Germinal center (tissue), 1 donor: ENCODE results near the gene ZNF483.
A peak's percentile ranks its signal among the peaks of the same experiment; 100 is the strongest.
"Not testable (repeated sequence)": the region's sequence is repeated elsewhere in the genome, so short reads cannot be mapped to it uniquely, and the experiment has no call there.

Source experiments
- DNase-seq: peaks from one replicate; pipeline ENCODE4 v3.0.0; 2012; ENCODE audit warnings: mixed read lengths, low spot score

The ZNF483 gene

DNA sequence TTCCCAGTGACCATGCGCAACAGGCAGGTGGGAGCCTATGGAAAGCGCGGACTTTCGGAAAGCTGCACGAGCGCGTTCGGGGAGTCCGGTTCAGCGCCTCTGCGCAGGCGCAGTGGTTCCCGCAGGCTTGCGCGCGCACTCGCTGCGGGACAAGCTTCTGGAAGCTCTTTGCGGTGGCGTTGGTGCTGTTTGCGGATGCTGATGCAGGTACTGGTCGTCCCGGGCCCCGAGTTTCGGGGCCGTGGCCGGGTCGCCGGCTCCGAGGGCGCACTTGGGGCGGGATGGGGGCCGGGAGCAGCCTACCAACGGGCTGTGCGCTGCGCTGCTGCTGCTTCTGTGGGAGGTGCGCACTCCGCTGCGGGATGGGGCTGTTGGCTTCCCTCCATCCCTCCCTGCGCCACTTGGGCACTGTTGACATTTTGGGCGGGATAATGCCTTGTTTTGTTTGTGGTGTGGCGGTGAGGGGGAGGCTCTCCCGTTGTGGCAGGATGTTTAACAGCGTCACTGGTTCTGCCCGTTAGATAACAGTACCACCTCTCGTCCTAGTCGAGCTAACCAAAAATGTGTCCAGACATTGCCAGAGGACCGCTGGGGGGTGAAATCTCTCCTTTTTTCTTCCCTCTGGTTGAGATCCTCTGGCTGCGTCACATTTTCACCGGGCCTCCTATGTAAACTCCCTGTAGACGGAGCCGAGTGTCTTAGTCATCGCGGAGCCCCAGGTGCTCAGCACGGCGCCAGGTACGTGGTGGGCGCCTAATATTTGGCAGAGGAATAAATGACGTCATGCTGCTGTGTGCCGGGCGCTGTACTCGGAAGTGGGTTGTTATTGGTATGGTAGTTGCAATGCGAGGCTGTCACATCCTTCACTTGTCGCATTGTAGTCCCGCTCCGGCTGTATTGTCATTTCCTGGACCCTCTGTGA is at the start of gene ZNF483:
Gene ZNF483, plus strand, starts transcription at position 124 of the 922 bp plus-strand sequence. CDS start 2,217 bp downstream, outside the sequence.
- DNase-seq = peak; percentile 70

DNA sequence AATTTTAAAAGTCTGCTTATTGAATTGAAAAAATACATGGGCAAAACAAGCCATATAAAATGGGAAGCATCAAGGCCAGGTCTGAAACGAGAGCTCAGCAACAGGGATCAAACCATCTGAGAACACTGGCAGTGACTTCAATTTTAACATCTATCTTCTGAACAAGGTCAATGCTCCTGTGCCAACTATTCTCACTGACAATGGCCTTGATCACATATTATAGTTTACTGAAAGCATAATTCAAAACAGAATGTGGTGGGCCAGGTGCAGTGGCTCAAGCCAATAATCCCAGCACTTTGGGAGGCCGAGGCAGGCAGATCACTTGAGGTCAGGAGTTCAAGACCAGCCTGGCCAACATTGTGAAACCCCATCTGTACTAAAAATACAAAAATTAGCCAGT is 49.8 kb upstream of the ZNF483 start:
- no peak for DNase-seq

DNA sequence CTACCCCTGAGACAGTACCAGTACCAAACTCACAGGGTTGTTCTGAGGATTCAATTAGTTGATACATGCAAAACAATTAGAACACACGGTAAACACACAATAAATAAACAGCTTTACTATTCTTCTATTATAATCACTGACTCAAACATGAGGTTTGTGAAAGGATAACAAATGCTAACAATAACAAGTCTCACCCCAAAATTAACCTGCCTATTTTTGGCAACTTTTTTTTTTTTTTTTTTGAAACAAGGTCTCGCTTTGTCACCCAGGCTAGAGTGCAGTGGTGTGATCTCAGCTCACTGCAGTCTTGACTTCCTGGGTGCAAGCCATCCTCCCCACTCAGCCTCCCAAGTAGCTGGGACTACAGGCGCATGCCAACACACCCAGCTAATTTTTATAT is 47.3 kb upstream of the ZNF483 start:
- DNase-seq = no peak

DNA sequence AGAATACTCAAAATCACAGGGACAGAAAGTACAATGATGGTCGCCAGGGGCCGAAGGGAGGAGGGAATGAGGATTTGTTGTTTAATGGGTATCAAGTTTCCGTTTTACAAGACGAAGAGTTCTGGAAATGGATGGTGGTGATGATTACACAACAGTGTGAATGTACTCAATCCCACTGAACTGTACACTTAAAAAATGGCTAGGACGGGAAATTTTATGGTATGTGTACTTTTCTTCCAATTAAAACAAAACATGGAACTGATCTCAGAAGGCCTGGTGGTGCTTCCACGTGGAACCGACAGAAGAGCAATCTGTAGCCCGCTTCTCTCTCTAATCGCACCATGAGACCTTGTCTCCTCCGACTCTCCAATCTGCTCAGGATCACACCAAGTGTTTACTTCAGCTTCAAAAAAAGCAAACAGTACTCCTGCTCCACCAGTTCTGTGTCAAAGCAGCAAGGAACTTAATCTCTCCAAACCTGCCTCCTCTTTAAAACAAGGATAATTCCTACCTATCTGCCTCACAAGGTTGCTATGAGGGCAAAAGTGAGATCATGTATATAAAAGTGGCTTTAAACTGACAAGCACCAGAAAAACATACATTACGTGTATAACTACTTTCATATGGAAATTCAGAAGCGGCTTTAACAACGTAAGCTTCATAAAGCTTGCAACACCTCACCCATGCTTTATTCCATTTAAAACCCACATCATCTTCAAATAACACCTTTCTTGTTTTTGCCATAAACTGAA is 42.9 kb upstream of the ZNF483 start:
- no peak for DNase-seq

DNA sequence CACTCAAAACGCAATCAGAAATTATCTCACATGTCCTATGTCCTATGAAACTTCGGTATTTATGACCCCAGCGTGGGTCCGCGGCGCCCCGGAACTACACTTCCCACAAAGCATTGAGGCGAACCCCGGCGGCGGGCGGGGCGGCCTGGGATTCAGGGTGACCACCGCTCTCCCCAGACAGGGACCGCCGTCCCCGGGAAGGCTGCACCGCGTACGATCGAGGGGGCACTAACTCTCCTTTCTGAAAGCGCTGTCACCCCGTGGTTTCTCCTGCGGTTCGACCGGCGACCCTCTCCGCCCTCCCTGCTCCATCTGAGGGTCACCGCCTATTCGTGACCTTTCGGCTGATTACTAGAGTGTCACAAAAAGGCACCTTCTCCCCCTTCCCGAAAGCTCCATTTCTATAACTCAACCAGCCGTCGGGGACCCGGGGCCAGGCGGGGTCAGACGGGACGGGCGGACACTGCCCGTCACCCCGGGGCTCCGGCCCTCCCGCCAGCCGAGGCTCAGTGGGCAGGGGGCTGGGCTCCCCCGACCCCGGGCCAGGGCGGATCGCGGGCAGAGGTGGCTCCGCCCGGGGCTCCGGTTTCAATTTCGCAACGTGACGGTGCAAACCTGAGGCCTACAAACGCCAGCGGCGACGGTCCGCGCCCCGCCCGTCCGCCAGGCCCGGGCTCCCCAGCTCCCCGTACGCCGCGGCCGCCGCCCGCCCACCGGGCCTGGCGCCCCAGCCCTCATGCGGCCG is 42.1 kb upstream of the ZNF483 start:
- DNase-seq = peak; percentile 80

DNA sequence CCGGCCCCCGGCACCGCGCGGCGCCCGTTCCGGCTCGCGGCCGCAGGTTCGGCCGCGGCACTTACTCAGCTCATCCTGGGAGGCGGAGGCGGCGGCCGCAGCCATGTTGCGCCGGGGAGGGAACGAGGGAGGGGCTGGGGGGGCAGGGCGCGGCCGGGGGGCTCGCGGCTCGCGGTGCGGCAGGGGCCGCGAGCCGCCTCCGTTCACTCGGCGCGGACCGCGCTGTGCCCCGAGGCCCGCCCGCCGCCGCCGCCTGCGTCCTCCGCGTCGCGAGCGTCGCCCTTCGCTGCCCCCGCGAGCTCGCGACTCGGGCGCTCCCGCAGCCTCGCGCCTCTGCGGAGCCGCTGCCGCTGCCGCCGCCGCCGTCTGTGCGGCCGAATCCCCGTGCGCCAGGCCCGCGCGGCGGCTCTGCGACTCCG is 41.5 kb upstream of the ZNF483 start:
- DNase-seq = peak; percentile 66

DNA sequence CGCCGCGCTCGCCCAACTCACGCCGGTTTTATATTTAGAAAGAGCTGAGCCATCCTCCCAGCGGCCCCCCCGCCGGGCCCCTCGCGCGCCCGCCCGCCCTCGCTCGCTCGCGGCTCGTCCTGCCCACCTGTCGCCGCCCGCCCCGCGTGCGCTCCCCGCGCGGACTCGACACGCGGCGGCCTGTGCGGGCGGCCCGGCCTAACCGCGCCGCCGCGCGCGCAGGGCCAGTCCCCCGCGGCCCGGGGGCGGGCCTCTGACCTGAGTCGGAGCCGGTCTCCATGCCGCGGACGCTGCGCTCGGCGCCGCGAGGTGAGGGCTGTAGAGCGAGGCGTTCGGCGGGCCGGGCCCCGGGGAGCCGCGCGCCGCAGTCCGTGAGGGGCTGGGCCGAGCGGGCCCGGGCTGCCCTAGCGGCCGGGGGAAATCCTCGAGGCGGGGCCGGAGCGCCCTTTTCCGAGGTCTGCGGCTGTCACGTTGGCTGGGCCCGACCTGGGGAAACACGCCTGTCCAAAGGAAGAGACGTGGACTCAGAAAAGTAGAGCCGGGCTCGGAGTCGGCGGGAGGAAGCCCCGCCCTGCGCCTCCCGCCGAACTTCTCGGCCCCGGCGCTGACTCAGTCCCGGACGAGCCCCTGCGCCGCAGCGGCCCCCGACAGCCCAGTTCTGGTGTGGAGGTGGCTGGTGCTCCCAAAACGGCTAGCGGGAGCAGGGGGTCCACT is 41.0 kb upstream of the ZNF483 start, which contains the start of gene ECPAS:
Gene ECPAS, minus strand, starts transcription at position 526 of the 714 bp plus-strand sequence. CDS start 11,465 bp downstream, outside the sequence.
- DNase-seq = peak; percentile 75

DNA sequence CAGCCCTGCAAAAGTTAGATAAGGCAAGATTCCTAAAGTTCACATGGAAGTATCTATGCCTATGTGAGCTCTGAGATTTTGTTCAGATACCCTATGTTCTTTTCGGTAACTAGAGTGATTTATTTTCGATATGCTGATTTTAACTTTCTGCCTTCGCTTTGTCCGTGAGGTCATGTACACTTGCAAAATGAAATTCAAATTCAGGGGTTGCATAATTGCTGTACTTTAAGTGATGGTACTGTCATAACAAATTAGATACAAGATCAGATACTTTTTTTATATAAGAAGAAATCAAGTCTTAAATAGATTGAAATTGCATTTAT is 40.4 kb upstream of the ZNF483 start:
- no peak for DNase-seq

DNA sequence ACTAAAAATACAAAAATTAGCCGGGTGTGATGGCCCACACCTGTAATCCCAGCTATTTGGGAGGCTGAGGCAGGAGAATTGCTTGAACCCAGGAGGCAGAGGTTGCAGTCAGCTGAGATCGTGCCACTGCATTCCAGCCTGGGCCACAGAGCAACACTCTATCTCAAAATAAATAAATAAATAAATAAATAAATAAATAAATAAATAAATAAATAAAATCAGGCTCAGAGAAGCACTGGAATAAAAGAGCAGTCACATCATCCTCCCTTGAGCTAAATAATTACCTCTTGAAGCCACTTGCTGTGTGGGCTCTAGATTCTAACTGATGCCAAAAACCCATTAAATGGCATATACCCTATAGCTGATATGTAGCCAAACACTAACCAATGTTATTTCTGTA is 27.8 kb upstream of the ZNF483 start:
- not testable (repeated sequence) for DNase-seq

DNA sequence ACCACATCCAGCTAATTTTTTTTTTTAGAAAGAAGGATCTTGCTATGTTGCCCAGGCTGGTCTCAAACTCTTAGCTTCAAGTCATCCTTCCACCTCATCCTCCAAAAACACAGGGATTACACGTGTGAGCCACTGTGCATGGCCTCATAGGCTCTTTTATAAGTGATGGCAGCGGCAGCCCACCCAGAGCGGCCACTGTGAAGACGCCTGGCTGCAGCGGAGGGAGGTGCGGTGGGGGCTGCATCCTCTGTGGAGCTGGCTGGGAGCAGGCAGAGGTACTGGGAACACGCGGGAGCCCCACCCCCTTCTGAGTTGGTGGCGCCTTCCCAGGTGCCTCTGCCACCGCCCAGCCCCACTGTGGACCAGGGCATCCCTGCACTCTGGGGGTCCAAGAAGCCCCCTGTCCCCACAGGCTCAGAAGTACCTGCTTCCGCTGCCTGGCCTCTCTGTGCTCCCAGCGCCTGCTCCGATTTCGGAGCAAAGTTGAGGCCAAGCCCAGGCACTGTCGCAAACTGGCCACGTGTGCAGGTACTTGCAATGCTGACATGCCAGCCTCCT is 23.9 kb upstream of the ZNF483 start:
- no peak for DNase-seq

DNA sequence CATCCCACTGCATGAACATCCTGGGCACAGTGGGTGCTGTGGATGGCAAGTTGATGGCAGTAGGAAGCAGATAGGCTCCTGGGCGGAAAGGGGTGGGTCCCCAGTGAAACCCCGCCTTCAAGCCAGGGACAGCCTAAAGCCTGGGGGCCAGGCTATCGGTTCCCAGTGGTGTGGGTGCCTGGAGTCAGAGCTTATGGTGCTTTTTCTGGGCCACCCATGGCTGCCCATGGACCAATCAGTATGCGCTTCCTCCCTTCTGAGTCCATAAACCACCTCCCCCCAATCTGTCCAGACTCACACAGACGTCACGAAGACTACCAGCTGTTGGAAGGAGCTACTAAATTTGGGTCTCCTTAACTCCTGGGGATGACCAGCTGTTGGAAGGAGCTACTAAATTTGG is 23.3 kb upstream of the ZNF483 start:
- DNase-seq = no peak

DNA sequence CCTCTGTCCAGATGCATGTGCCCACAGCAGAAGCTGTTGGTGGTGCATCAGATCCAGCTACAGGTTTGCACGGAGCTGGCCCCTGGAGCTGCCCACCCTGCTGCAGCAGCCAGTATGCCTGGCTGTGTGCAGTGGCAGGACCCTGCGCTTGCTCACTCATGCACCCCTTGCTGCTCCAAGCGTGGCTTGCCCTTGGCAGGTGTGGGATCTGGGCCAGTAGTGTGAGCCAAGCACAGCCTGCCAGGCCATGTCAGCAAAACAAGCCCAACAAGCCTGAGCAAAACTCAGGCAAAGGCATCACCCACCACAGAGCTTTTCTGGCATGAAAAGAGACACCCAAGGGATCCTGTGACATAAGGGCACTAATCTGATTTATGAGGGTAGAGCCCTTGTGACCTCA is 22.5 kb upstream of the ZNF483 start:
- no peak for DNase-seq

DNA sequence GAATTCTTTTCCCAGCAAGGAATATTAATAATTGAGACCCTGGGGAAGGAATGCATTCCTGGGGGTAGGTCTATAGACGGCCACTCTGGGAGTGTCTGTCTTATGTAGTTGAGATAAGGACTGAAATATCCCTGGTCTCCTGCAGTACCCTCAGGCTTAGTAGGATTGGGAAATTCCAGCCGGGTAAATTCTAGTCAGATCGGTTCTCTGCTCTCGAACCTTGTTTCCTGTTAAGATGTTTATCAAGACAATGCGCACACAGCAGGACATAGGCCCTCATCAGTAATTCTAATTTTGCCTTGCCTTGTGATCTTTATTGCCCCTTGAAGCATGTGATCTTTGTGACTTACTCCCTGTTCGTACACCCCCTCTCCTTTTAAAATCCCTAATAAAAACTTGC is 13.4 kb upstream of the ZNF483 start:
- not testable (repeated sequence) for DNase-seq

DNA sequence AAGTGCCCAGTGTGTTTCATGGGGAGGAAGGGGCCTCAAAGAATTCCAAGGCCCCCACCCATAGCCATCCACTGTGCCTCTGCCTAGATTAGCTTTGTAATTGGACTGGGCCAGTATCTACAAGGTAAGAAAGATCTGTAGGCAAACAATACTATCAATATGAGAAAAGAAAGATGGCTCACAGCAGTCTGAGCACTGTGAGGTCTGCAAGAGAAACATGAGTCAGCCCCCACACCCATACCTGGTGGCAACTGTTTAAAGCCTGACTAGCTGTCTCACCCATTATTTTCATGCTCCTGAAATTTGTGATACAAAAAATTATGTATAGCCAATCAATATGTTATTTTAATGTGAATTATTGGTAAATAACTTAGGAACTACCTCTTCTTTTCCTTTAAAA is 10.0 kb upstream of the ZNF483 start:
- no peak for DNase-seq

DNA sequence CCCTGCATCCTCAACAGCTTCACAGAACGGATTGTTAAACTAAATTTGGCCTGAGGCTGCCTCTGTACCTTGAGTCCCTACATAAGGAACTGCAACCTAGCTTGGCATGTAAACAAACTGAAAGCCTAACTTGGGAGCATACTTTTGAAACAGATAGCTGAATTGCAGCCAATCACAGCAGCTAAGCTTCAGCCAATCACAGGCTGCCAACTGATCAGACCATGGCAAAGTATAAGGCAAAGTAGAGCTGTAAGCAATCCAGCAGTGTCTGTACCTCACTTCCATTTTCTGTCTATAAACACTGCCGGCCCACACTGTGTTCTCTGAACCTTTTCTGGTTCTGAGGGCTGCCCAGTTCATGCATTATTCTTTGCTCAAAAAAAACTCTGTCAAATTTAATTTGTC is 8.9 kb upstream of the ZNF483 start:
- DNase-seq = no peak

DNA sequence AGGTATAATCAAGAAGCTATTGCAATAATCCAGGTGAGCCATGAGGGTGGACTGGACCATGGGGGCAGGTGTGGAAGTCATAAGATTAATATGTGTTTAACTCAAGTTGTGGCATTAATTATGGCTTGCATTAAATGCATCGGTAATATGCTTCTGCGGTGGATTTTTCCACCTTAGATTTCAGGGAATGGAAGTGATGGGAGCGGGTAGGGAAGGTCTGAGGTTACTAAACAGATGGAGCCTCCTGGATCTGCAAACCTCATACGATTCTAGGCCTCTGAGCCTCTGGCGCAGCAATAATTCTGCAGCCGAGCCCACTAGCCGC is 286 bp upstream of the ZNF483 start:
- DNase-seq = no peak

DNA sequence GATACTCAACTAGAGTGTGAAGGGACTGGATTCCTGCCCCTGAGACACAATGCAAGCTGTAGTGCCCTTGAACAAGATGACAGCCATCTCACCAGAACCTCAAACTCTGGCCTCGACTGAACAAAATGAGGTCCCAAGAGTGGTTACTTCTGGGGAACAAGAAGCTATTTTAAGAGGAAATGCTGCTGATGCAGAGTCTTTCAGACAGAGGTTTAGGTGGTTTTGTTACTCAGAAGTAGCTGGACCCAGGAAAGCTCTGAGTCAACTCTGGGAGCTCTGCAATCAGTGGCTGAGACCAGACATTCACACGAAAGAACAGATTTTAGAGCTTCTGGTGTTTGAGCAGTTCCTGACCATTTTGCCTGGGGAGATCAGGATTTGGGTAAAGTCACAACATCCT is 2.4 kb downstream of the ZNF483 start:
- no peak for DNase-seq

DNA sequence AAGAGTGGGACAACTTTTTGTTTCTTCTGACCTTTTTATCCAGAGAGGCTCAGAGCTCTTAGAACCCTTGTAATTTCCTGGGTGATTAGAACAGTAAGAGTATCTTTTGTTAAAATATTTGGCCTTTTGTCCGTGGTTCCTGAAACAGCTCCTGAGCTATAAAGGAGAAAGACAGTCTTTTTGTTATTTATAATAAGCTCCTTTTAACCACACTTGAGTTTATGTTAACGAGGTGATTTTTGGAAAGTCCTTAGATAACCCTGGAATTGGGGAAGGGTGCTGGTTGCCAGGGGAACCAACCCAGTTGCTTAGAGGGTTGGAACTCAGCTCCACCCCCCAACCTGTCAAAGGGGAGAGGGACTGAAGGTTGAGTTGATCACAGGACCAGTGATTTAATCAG is 4.8 kb downstream of the ZNF483 start:
- no peak for DNase-seq

DNA sequence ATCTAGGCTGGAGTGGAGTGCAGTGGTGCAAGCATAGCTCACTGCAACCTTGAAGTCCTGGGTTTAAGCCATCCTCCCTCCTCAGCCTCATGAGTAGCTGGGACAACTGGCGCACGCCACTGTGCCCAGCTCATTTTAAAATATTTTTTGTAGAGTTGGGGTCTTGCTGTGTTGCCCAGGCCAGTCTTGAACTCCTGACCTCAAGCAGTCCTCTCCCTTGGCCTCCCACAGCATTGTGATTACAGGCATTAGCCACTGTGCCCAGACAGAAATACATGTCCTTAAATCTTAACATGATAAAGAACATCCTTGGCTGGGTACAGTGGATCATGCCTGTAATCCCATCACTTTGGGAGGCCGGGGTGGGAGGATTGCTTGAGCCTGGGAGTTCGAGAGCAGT is 6.7 kb downstream of the ZNF483 start:
- no peak for DNase-seq

DNA sequence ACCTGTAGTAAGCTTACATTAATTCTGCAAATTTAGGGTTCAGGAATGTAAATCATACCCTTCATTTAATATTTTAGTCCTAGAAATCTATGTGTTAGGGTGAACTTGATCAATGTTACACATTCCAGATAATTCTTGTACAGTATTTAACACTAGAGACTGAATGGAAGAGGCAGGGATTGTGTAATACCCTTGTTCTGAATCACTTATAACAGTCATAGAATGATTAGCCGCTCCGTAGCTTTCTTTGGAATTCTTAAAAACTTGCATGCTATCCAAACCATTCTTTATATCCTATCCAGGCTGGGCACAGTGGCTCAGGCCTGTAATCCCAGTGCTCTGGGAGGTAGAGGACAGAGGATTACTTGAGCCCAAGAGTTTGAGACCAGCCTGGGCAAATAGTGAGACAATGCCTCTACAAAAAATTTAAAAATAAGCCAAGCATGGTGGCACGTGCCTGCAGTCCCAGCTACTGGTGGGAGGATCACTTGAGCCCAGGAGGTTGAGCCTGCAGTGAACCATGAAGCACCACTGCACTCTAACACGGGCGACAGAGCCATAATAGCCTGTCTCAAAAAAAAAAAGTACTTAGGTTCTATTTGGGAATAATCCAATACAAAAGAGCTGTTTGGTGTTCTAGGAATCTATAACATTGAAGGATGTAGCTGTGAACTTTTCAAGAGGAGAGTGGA is 8.3 kb downstream of the ZNF483 start:
- DNase-seq = no peak
